GM21619 (cell line): Measurements from ENCODE around the gene TFEB.
"Not testable (repeated sequence)": the region's sequence is repeated elsewhere in the genome, so short reads cannot be mapped to it uniquely, and the experiment has no call there.

Source experiments
- ATAC-seq: cut with Tn5 transposase; IDR thresholded peaks from one replicate; pipeline ENCODE4 v1.9.1; 2021; ENCODE audit not compliant: unreplicated experiment

Gene TFEB

DNA sequence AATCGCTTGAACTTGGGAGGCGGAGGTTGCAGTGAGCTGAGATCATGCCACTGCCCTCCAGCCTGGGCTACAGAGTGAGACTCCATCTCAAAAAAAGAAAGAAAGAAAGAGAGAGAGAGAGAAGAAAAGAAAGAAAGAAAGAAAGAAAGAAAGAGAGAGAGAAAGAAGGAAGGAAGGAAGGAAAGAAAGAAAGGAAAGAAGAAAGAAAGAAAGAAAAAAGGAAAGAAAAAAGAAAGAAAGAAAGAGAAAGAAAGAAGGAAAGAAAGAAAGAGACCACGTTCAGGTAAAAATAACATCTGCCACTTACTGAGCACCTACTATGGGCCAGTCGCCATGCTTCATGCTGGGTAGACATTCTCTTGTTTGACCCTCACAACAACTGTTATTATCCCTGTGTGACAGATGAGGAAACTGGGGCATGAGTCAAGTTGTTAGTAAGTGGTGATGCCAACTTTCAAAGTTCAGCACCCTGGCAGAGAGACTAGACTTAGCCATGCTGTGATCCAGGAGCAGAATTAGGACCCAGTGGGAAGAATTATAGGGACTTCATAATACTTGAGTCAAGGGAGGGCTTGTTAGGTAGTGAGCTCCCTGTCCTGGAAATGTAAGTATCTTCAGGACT, 30.7 kb upstream of the TFEB start:
- ATAC-seq = not testable (repeated sequence)

DNA sequence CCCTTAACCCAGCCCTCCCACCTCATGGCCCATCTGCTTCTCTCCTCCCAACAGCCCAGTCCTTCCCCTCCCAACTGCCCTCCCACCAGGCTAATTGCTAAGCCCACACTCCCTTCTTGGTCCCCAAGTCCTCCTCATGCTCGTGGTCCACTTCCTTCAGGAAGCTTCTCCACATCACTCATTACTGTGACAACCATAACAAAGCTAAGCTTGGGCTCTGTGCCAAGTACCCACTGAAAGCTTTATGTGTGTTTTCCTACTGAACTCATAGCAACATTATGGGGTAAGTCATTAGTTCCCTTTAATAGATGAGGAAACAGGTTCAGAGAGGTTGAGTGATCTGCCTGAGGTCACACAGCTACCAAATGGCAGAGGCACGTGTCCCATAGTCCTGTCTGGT, 28.1 kb upstream of the TFEB start:
- no peak for ATAC-seq

DNA sequence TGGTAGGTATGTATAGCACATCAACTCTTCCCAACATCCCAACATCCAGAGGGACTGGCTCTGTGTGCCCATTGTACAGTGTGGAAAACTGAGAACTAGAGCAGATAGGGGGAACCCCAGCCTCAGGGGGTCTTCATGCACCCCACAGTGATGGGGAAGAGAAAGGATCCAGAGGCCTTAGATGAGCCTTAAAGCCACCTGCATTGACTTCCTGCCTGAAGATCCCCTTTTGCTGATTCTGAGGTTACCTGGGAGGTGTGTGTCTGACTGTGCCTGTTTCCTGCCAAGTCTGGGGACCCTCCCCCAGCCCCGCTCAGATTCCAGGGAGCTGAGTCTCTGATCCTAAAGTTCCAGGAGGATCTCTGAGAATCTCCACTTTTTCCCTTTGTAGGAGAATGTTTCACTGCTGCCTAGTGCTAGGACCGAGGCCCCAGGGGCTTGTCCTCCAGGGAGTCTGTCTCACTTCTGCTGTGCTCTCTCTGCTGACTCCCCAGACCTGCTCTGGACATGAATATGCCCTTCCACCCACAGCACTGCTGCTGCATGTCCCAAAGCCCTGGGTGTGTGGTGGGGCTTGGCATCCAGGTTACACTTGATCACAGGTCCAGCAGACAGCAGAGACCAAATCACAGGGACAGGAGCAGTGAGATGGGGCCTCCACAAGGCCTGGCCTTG, 24.6 kb upstream of the TFEB start:
- no peak for ATAC-seq

DNA sequence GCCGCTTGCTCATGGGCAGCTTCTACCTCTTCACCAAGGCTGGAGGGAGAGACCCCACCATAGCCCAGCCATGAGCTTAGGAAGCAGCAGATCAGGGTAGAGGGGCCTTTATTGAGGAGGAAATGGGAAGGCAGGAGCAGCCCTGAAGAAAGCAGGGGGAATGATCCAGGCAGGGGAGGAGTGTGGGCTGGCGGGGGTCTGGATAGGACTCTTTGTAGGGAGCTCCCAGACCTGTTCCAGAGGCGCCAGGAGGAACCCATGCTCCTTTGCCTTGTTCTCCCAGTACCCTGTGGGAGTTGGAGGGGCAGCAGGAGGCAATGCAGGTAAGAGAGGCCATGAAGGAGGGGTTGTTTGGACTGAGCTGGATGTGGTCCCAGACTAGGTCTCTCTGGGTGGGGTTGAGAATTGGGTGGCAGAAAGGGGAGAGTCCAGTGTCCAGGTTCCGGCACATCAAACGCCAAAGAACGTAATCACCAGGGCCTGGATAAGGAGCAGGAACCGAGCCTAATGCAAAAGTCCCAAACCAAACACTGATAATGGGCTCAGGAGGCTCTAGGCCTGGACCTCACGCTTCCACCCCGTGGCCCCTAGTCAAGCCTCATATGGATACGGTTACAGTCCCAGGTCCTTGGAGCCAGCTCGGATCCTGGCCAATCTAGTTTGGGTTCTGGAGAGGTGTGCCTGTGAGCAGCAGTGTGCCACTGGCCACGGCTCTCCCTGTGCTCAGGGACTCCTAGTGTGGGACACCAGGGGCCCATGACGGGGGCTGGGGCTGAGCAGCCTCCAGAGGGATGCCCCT, 23.9 kb upstream of the TFEB start:
- ATAC-seq = no peak

DNA sequence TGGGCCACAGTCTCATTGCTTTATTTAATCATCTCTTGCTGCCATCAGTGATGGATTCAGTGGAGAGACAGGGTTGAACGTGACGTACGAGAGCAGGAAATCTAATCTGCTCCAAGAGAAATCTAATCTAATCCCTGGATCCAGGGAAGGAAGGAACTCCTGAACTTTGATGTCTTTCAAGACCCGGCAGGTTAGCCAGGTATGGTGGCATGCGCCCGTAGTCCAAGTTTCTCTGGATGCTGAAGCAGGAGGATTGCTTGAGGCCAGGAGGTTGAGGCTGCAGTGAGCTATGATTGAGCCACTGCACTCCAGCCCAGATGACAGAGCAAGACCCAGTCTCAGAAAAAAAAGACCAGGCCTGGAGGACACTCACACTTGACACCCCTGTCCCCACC, 23.2 kb upstream of the TFEB start:
- no peak for ATAC-seq

DNA sequence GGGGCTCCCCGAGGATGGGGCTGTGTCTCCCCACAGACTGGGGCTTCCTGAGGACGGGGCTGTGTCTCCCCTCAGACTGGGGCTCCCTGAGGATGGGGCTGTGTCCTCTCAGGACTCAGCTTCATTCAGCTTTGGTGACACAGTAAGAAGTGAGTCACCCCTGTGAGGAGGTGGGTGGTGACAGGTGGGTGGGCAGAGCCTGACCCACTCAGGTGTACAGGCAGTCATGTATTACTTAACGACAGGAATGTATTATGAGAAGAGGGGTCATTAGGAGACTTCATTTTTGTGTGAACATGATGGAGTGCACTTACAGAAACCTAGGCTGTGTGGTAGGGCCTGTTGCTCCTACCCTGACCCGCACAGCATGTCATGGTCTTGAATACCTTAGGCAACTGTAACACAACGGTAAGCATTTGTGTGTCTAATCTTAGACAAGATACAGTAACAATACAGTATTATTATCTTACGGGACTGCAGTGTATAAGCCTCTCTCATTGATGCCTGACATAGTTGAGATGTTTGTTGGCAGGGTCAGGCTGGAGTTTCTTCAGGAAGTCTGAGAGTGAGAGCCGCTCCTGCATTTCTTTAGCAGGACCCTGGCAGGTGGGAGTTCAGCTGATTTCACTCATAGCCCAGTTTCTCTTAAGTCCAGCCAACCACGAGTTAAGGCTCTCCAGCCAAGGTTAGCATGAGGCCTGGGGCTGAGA, 22.7 kb upstream of the TFEB start:
- no peak for ATAC-seq

DNA sequence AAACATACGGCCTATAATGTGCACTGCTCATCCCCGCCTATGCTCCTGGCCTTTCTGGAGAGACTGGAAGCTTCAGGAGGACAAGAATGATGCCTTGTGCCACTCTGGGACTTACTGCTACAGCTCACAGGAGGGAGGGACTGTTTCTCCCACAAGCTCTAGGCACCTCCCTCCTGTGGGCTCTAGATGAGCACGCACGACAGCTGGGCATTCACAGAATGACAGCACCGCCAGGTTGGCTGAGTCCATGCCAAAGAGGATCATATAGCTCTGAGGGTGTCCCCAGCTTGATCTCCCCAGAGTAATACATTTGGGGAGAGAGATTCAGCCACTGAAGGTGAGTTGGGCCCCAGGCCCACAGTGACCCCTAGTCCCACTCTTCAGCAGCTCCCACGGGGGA, 21.9 kb upstream of the TFEB start:
- no peak for ATAC-seq

DNA sequence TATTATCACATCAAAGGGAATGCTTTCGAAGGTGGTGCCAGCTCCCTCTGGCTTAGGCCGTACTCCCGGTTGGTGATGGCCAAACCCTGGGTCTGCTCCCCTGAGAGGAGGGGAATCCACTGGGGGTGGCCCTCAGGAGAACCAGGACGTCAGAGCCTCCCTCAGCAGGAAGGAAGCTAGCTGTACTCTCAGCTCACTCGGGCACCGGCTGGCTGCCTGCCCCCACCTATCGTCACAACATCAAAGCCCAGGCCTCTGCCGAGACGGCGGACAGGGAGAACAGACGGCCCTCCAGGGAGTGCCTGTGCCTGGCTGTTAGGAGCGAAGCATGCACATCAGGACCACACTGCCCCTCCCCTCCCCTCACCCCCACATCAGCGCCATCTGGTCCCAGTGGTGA, 20.9 kb upstream of the TFEB start:
- ATAC-seq = no peak

DNA sequence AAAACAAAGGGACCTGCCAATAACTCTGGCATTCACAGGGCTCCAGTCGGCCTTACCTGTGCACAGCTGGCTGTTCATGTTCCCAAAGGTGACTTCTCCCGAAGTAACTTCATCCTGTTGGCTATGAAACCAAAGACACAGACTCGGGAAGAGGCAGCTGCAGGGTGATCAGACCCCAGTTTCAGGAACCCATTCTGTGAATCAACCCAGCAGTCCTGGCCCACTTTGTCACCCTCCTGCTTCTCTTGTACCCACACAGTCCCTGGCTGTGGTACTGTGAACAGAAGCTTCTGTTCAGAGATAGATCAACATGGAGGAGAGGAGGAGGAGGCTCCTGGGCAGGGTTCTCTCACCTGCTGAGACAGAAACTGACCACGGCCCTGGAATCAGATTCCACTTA, 20.5 kb upstream of the TFEB start:
- no peak for ATAC-seq

DNA sequence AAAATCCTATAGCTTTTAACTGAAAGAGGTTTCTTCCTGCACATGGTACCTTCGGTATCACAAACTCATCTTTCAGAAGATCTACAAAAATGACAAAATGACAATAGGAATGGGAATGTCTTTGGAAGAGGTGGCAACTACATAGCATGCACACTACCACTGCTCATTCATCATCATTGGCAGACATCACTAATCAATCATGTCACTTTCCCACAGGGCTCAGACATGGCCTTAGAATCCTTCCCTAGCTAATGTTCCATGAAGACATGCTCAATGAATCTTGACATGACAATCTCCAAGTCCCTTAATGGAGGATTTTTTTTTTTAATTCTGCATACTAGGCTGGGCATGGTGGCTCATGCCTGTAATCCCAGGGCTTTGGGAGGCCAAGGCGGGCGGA, 15.0 kb upstream of the TFEB start:
- no peak for ATAC-seq

DNA sequence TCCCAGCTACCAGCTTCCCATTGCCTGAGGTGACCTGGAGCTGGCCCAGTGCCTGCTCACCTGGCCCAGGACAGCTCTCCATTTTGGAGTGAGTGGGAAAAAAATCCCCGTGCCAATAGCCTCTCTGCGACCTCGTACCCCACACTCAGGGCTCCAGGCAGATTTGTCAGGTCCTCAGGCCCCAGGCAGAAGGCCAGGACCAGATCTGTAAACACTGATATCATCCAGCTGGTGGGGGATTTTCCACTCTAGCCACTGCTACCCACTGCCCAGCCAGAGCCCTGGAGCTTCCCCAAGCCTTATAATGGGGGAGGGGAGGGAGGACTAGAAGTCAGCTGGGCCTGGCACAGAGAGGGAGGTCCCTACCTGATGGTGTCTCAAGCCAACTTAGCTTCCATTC, 13.1 kb upstream of the TFEB start:
- ATAC-seq = no peak

DNA sequence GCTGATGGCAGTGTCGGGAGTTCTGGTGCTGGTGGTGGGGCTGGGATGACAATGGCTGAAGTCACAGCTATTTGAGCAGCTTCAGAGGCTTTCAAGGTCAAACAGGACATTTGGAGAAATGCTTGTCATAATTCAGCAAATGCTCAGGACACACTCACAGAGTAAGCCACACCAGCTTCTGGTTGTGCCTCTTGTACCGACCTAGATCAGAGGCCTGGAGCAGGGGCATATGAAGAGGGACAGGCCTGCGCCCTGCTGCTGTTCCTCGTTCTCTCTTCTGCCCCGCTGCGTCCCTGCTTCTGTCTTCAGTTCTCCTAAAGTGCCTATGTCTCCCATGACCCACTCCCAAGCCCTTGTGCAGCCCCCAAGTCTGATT, 12.7 kb upstream of the TFEB start:
- ATAC-seq = no peak

DNA sequence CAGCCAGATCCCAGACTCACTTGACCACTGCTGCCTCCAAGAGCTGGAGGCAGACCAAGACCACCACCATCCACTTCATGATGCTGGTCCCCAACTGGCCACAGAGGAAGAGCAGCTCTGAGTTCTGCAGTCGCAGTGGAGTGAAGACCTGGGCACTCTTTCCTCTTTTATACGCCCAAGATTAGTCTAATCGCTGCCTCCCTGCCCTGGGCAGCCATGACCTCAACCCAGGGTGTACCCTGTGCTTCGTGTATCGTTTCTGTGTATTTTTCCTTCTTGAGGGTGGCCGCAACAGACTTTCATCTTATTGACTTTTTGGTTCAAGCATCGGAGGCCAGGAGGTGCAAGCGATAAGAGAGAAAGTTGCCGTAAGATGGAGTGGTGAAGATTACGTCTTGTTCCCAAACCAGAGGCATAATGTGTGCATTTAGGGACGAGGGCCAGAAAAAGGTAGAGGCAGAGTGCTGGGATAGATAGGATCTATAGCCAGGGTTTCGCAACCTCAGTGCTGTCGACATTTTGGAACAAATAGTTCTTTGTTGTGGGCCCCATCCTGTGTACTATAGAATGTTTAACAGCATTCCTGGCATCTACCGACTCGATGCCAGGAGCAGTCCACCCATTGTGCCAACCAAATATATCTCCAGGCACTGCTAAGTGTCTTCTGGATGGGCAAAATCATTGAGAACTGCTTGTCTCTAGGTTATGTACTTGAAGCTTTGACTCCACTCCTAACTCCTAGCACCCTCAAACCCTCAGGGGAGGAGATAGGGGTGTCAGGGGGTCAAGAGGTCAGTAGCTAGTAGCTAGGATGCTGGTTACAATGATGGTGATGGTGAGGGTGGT, 12.1 kb upstream of the TFEB start, which contains the start of gene PGC:
PGC (minus strand) TSS at position 142 of the 846 bp plus-strand sequence; CDS start at position 79, 63 bp downstream.
- no peak for ATAC-seq

DNA sequence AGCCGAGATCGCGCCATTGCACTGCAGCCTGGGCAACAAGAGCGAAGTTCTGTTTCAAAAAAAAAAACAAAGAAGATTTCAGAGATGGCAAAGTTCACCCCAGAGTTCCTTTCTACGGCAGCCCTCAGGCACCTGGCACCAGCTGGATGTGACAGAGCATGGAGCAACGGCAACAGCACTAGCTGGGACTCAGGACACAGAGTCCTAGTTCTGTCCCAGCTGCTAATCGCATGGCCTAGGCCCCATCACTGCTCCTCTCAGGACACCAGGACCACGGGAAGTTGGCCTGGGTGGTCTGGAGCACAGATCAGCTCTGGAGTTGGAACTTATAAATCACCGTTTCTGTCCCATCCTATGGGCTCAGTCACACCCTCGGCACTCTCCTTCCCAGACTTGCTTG, 10.7 kb upstream of the TFEB start:
- ATAC-seq = no peak

DNA sequence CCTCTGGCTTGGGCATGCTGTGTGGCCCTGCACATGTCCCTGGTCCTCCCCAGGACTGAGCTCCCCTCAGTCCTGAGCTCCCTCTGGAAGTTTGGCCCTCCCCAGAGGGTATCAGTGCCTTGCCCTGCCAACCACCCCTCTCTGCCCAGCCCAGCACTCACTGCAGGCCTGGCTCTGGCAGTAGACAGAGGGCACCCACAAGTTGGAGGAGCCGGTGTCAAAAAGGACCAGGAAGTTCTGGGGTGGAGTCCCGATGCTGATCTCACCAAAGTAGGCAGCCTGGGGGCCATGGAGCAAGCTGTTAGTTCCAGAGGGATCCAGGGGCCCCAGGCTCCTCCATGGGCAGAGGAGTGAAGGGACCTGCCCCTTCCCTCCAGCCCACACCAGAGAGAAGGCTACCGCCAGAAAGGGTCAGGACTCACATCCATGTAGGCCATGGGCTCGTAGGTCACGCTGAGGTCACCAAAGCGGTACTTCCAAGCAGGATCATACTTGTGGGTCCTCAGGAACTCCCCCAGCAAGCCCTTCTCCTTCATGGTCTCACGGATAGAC, 8.9 kb upstream of the TFEB start:
- no peak for ATAC-seq

DNA sequence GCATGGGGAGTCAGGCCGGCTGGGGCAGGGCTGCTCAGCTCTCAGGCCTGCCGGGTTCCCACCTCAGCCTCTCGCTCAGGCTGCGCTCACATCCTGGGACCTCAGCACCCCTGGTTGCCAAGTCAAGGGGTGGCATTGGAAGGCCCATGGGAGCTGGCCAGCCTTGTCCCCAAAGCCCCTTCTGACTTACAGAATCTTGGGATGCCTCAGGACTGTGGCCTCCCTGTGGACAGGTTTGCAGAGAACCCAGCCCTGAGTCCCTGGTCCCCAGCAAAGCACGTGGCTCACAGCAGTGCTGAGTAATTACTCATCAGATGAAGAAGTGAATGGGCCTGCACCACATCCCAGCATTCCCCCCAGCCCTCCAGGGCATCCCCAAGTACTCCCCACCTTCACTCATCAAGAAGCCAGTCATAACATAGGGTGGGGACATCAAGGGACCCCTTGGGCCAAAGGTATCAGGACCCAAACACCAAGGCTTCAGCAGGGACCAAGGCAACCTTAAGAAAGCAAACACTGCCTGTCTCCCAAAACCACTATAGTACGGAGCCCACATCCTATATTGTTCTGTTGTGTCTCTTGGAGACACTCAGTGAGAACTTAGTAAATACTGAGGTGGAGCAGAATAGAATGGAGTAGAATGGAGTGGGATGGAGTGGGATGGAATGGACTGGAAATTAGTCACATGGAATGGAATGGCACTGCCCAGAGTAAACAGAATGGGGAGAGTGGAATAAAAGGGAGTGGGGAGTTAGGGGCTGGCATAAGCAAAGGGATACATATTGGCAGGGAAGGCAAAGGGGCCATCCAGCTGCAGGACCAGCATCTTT, 8.2 kb upstream of the TFEB start:
- no peak for ATAC-seq

DNA sequence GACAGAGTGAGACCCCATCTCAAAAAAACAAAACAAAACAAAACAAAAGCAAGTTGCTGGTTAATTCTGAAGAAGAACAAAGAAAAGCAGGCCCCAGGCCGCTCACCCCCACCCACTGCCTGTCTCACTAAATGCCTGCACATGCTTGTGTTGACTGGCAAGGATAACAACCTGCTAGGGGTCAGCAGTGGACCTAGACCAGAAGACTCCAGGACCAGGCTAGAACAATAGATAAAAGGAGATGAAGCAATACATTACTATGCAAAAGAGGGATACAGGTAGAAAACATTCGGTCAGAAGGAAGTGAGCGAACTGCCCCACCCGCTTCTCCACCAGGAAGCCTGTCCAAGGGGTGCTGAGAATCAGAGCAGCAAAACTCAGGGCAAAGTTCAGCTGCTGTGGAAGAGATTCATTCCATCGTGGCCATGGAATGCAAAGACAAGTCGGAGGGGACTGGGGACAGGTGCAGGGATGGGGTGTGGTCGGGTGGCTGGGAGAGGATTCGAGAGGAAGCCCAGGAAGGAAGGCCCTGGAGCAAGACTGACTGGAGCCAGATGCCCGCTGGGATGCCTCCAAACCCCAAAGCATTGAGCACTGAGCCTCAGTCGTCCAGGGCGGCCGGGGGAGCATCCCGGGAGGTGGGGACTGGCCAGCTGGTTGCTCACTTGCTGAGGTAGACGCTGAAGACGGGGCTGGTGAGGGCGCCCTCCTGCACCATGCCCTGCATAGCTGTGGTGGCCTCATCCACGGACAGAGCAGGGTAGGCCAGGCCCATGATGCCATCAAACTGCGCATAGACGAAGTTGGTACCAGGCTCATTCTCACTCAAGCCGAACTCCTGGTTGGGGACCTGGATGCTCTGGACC, 6.5 kb upstream of the TFEB start:
- ATAC-seq = no peak

DNA sequence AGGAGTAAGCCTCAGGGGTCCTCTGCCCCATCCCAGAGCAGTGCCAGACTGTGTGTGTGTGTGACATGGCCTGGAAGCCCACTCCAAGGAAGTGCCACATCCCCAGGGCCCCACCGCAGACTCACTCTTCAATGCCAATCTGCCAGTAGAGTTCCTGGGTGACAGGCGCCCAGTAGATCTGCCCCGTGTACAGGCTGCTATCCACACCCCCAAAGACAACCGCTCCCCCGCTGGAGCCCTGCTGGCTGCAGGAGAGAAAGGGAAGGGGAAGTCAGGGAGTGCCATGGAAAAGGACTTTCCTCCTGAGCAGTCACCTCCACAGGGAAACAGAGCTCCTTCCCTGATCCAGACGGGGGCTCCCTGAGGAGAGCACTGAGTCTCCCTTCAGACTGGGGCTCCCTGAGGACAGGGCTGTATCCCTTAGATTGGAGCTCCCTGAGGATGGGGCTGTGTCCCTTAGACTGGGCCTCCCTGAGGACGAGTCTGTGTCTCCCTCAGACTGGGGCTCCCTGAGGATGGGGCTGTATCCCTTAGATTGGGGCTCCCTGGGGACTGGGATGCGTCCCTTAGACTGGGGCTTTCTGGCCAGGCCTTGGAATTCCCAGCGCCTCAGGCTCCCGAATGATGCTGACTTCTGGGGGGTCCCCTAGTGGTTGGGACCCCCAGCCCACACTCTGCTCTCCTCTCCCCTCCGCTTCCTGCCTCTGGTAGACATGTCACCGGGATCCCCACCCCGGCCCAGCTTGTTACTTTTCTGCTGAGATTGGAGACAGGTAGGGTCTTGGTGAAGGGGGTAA, 5.2 kb upstream of the TFEB start:
- ATAC-seq = no peak
